Measurements from ENCODE around the gene DDTL. TPM values are rescaled to one million over a fixed set of nuclear protein-coding genes. Genes with fewer than 3 reads are reported as not detected.

The DDTL gene
- total RNA-seq, 1 donor from 2014 or later: not detected

- no peak for DNase-seq
These were observed 40.2 kb downstream of the DDTL start for GRCh38 chr22:24006914-24007214.

- no peak for DNase-seq
These were observed 40.7 kb downstream of the DDTL start for GRCh38 chr22:24007253-24008021.

GRCh38 chr22:24008022-24008283 lies 41.3 kb downstream of the DDTL start:
- DNase-seq: no peak

- DNase-seq: no peak
These were observed 41.9 kb downstream of the DDTL start for GRCh38 chr22:24008381-24009226.

GRCh38 chr22:24009227-24010017 lies 42.7 kb downstream of the DDTL start:
- no peak for DNase-seq

- DNase-seq: no peak
These were observed 43.3 kb downstream of the DDTL start for GRCh38 chr22:24010018-24010391.

GRCh38 chr22:24011735-24012068 lies 45.0 kb downstream of the DDTL start:
- DNase-seq: no peak

GRCh38 chr22:24016156-24016555 lies 49.5 kb downstream of the DDTL start:
- DNase-seq: no peak

GRCh38 chr22:24021304-24021703 lies 54.6 kb downstream of the DDTL start:
- DNase-seq: no peak

Other genes with a start within 250 kb of the DDTL start
- gene ZNF70, start 215.8 kb upstream of the DDTL start, total RNA-seq: 4.6 TPM
- gene VPREB3, start 212.5 kb upstream of the DDTL start, total RNA-seq: 1.7 TPM
- gene C22orf15, start 203.9 kb upstream of the DDTL start, total RNA-seq: not detected
- 6.4 TPM for gene CHCHD10, start 198.9 kb upstream of the DDTL start, total RNA-seq
- 10.8 TPM for gene MMP11, start 194.0 kb upstream of the DDTL start, total RNA-seq
- 22.1 TPM for gene SMARCB1, start 179.9 kb upstream of the DDTL start, total RNA-seq
- gene DERL3, start 127.9 kb upstream of the DDTL start, total RNA-seq: 0.10 TPM
- 8.2 TPM for gene SLC2A11, start 109.0 kb upstream of the DDTL start, total RNA-seq
- gene MIF, start 72.5 kb upstream of the DDTL start, total RNA-seq: 74.0 TPM
- gene GSTT2B, start 5.7 kb upstream of the DDTL start, total RNA-seq: 5.8 TPM
- 72.2 TPM for gene DDT, start 7.6 kb downstream of the DDTL start, total RNA-seq
- gene GSTT2, start 13.2 kb downstream of the DDTL start, total RNA-seq: not detected
- not detected for gene GSTT4, start 38.6 kb downstream of the DDTL start, total RNA-seq
- gene CABIN1, start 44.4 kb downstream of the DDTL start, total RNA-seq: 42.3 TPM
- 0.82 TPM for gene SUSD2, start 214.6 kb downstream of the DDTL start, total RNA-seq